ENCODE data around the gene MAP1LC3B2.

Gene MAP1LC3B2

DNA sequence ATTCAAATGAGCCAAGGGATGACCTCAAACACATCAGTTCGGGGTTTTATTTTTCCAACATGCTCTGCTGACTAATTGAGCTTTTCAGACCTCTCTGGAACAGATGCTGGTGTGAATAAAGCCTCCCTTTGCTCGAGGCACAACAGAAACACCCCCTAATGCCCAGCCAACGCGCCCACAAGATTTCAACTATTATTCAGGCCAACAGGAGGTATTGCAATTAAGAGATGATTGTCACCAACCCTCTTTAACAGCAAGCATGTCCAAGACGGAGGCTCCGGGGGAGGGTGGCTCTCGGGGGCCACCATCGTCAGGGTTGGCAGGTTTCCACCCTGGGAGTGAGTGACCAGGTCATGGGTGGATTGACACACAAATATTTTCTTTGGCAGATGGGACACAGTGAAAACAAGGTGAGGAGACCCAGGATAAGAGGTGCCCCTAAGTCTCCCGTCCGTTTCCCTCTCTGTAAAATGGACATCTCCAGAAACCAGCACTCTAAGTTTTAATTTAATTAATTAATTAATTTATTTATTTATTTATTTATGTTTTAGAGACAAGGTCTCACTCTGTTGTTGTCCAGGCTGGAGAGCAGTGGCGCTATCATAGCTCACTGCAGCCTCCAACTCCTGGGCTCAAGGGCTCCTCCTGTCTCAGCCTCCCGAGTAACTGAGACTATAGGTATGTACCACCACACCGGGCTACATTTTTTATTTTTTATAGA is 56.1 kb downstream of the MAP1LC3B2 start:
- DNase-seq (ENCODE audit: low spot score), result no peak

DNA sequence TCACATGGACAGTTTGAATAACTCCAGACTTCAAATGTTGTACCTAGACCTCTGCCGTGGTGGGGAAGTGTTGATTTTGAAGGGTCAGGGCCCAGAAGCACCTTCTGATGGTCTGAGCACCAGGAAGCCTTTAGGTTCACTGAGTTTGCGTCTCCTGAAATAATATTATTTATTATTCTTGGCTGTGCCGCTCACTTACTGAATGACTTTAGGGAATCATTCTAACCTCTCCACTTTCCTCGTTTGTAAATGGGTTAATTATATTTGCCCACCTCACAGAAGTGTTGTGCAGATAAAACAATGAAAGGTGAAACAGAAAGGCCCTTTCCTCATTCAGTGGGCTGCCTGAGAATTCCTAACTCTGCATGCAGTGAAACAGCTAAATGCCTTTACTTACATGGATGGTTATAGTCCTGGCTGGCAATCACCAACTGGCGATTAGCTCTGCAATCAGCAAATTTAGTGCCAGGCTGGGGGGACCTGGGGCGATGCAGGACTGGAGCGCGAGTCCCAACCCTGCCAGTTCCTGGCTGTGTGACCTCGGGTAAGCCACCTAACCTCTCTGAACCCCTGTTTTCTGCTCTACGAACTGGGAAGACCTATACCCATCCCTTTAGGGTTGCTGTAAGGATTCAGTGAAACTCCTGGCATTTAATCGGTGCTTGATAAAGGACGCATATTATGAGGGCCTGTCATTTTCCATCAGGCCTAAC is 57.5 kb downstream of the MAP1LC3B2 start:
- DNase-seq (ENCODE audit: low spot score), result no peak

DNA sequence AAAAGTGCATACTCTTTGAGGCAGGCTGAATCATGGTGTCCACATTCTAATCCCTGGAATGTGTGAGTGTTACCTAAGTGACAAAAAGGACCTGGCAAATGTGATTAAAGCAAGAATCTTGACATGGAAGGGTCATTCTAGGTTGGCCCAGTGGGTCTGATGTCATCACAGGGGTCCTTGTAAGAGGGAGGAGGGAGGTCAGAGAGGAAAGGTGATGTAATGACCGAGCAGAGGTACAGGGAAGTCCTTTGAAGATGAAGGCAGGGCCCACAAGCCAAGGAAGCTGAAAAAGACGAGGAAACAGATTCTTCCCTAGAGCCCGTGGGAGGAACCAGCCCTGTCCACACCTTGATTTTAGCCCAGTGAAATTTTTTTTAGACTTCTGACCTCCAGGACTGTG is 60.1 kb downstream of the MAP1LC3B2 start:
- DNase-seq (ENCODE audit: low spot score), result no peak

DNA sequence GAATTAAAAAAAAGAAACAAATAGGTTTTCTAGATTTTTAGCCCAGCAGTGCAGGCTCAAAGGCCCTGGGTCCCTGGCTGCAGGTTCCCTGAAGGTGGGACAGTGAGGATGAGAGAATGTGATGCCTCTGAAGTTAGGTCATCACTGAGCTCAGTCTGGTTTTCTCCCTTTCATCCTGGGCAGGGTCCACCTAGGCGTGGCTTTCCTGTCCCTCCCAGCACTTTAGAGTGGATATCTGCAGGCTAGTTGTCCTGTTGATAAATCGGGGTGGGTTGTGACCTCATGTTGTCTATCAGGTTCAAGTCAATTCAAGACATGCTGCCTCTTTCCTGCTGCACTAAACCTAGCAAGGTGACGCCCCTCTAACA is 60.9 kb downstream of the MAP1LC3B2 start:
- no peak for DNase-seq (ENCODE audit: low spot score)

DNA sequence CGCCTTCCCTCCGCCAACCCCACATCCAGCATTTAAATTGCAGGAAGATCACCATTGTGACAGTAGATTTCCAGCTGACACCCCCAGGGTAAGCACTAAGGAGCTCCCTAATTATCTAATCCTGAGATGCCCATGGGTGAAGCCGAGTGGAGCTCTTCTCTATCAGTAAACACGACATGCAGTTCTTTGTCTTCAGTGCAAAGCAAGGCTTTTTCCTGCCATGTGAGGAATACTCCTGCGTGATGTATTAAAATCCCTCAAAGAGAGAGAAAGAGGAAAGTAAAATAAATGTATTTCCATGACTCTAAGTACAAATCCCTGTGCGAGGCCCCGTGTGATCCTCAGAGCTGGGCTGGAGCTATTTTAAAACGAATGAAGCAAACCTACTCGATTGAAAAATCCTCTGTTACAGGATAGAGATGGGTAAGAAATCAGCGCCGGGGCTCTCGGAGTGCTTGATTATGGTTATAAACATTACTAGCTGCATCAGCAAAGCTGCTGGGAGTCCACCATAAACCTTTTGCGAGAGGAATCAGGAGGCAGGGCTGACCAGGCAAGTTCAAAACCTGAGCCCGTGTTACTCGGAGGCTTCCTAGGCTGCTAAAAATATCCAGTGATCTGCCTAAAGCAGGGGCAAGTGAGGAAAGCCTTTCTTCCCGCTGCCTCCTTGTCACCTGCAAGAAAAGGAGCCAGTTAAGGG is 61.5 kb downstream of the MAP1LC3B2 start:
- DNase-seq (ENCODE audit: low spot score), result no peak

DNA sequence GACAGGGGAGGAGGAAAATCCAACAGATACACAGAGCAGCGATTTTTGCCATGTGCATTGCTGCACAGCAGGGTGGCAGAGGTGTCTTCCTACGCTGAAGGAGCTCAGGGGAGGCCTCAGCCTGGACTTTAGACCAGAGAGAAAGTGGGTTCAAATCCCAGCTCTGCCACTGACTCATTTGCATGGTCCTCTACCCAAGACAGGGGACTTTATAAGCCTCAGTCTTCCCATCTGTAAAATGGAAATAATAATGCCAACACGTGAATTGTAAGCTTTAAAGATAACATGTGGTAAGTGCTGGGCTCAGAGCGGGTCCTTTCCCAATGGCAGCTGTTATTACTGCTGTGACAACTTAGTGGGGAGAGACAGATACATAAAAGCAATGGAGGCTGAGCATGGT is 62.0 kb downstream of the MAP1LC3B2 start:
- no peak for DNase-seq (ENCODE audit: low spot score)

DNA sequence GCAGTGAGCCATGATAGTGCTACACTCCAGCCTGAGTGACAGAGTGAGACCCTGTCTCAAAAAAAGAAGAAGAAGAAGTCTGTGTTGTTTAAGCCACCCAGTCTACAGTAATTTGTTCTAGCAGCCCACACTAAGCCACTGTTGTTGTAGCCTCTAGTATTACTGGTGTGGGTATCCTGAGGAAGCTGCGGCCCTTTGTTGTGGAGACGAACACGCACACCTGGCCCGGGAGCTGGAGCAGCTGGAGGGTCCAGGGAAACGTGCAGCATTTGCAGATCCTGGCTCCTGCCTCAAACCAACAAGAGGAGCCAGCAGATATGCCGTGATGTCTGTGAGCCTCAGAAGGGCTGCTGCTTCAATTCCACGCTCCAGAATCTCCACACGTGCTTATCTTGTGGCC is 65.3 kb downstream of the MAP1LC3B2 start:
- no peak for DNase-seq (ENCODE audit: low spot score)

DNA sequence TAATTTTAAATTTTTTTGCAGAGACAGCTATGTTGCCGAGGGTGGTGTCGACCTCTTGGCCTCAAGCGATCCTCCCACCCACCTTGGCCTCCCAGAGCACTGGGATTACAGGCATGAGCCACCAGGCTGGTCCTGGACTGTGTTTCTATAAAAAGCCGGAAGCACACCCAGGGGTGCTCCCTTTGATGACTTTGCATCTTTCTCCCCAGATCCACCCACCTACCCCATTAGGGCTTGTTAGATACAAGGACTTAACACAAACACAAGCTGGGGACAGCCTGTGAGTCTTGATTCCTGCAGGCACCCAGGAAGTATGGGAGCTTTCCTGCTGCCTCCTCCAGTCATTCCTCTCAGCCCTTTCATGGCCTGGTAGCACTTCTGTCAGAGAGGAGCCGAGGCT is 67.0 kb downstream of the MAP1LC3B2 start:
- DNase-seq (ENCODE audit: low spot score), result no peak
